ENCODE results near the gene ANKRD28. TPM values are rescaled to one million over a fixed set of nuclear protein-coding genes. Genes with fewer than 3 reads are reported as not detected.

The ANKRD28 gene
- total RNA-seq, 2 experiments from 2014 or later = 27.3 to 28.4 TPM

Small RNA genes lying within 50 kb of the gene (microRNA-seq; reads per million reads assigned to microRNA genes)
- gene MIR3134 (ENCODE audit: borderline replicate concordance) = not detected

Other genes starting within 250 kb of the ANKRD28 start
- 10 to 100 TPM; 22.3 to 23.2 TPM for gene HACL1, start 196.4 kb downstream of the ANKRD28 start, total RNA-seq
- 1 to 10 TPM; 3.8 to 4.4 TPM for gene BTD, start 196.2 kb downstream of the ANKRD28 start, total RNA-seq